ENCODE data around the gene MAP4K4.
"Not testable (repeated sequence)": the region's sequence is repeated elsewhere in the genome, so short reads cannot be mapped to it uniquely, and the experiment has no call there.

The MAP4K4 gene

GRCh38 chr2:101766337-101766736 is 68.8 kb downstream of the MAP4K4 start:
- in situ Hi-C loops (cut with MboI; ENCODE audit: low sequenced_read_pairs) = no loop called here

- in situ Hi-C loops (cut with MboI; ENCODE audit: low sequenced_read_pairs) = no loop called here
These were observed 69.6 kb downstream of the MAP4K4 start for GRCh38 chr2:101766871-101767739.

GRCh38 chr2:101768556-101769220 is 71.2 kb downstream of the MAP4K4 start:
- in situ Hi-C loops (cut with MboI; ENCODE audit: low sequenced_read_pairs) = no loop called here

GRCh38 chr2:101769726-101770125 is 72.2 kb downstream of the MAP4K4 start:
- in situ Hi-C loops (cut with MboI; ENCODE audit: low sequenced_read_pairs) = not testable (repeated sequence)

GRCh38 chr2:101770726-101771125 is 73.2 kb downstream of the MAP4K4 start:
- in situ Hi-C loops (cut with MboI; ENCODE audit: low sequenced_read_pairs) = no loop called here

GRCh38 chr2:101771227-101771902 is 73.9 kb downstream of the MAP4K4 start:
- in situ Hi-C loops (cut with MboI; ENCODE audit: low sequenced_read_pairs) = no loop called here

GRCh38 chr2:101771910-101772321 is 74.4 kb downstream of the MAP4K4 start:
- in situ Hi-C loops (cut with MboI; ENCODE audit: low sequenced_read_pairs) = no loop called here

GRCh38 chr2:101773137-101773536 is 75.6 kb downstream of the MAP4K4 start:
- in situ Hi-C loops (cut with MboI; ENCODE audit: low sequenced_read_pairs) = no loop called here

GRCh38 chr2:101773961-101774360 is 76.5 kb downstream of the MAP4K4 start:
- in situ Hi-C loops (cut with MboI; ENCODE audit: low sequenced_read_pairs) = not testable (repeated sequence)

GRCh38 chr2:101775092-101775491 is 77.6 kb downstream of the MAP4K4 start:
- in situ Hi-C loops (cut with MboI; ENCODE audit: low sequenced_read_pairs) = no loop called here

- in situ Hi-C loops (cut with MboI; ENCODE audit: low sequenced_read_pairs) = no loop called here
These were observed 78.1 kb downstream of the MAP4K4 start for GRCh38 chr2:101775636-101776035.

GRCh38 chr2:101776172-101777043 is 78.9 kb downstream of the MAP4K4 start:
- in situ Hi-C loops (cut with MboI; ENCODE audit: low sequenced_read_pairs) = no loop called here

GRCh38 chr2:101777337-101777736 is 79.8 kb downstream of the MAP4K4 start:
- in situ Hi-C loops (cut with MboI; ENCODE audit: low sequenced_read_pairs) = no loop called here

- in situ Hi-C loops (cut with MboI; ENCODE audit: low sequenced_read_pairs) = no loop called here
These were observed 80.6 kb downstream of the MAP4K4 start for GRCh38 chr2:101778102-101778501.

- in situ Hi-C loops (cut with MboI; ENCODE audit: low sequenced_read_pairs) = no loop called here
These were observed 81.7 kb downstream of the MAP4K4 start for GRCh38 chr2:101779190-101779589.

- in situ Hi-C loops (cut with MboI; ENCODE audit: low sequenced_read_pairs) = no loop called here
These were observed 82.1 kb downstream of the MAP4K4 start for GRCh38 chr2:101779656-101780055.

- in situ Hi-C loops (cut with MboI; ENCODE audit: low sequenced_read_pairs) = no loop called here
These were observed 83.8 kb downstream of the MAP4K4 start for GRCh38 chr2:101781326-101781725.

GRCh38 chr2:101781791-101782426 is 84.4 kb downstream of the MAP4K4 start:
- in situ Hi-C loops (cut with MboI; ENCODE audit: low sequenced_read_pairs) = no loop called here

GRCh38 chr2:101782427-101782792 is 84.9 kb downstream of the MAP4K4 start:
- in situ Hi-C loops (cut with MboI; ENCODE audit: low sequenced_read_pairs) = no loop called here

- in situ Hi-C loops (cut with MboI; ENCODE audit: low sequenced_read_pairs) = no loop called here
These were observed 89.6 kb downstream of the MAP4K4 start for GRCh38 chr2:101787097-101787496.

Measured in HL-60/S4 treated with phorbol 12-myristate 13-acetate at 8.2 ng/mL for 4 days and 3 days (cell line).